ENCODE measurements around the gene KRTAP16-1. TPM values are rescaled to one million over a fixed set of nuclear protein-coding genes. Genes with fewer than 3 reads are reported as not detected.

Gene KRTAP16-1
- total RNA-seq, 2 experiments from 2014 or later = 0.13 TPM; not detected in 1

GRCh38 chr17:41326173-41327145 lies 17.4 kb upstream of the KRTAP16-1 start:
- POLR2A ChIA-PET = no interaction called here
- peaks cover 16% of the 10 kb centered on the region for H3K4me1 Mint-ChIP-seq

GRCh38 chr17:41325611-41326010 lies 16.5 kb upstream of the KRTAP16-1 start:
- POLR2A ChIA-PET = no interaction called here
- Mint-ChIP-seq H3K27ac (no peak overlapping the region), H3K4me3 (no peak overlapping the region), H3K27me3 (no peaks in the 10 kb centered on the region), H3K9me3 (no peaks in the 10 kb centered on the region), H3K36me3 (ENCODE audit: low read depth) (no peaks in the 10 kb centered on the region), H3K4me1 (peaks cover 16% of the 10 kb centered on the region)
- CTCF ChIA-PET = no interaction called here
- no peak for DNase-seq

More at GRCh38 chr17:41326173-41327145, 17.4 kb upstream of the KRTAP16-1 start:
- DNase-seq = no peak
- CTCF ChIA-PET = no interaction called here
- Mint-ChIP-seq H3K4me3 (no peak overlapping the region), H3K36me3 (ENCODE audit: low read depth) (no peaks in the 10 kb centered on the region), H3K27me3 (no peaks in the 10 kb centered on the region), H3K27ac (no peak overlapping the region), H3K9me3 (no peaks in the 10 kb centered on the region)

GRCh38 chr17:41325126-41325525 lies 16.0 kb upstream of the KRTAP16-1 start:
- Mint-ChIP-seq H3K36me3 (ENCODE audit: low read depth) (no peaks in the 10 kb centered on the region), H3K27ac (no peak overlapping the region), H3K27me3 (no peaks in the 10 kb centered on the region), H3K4me1 (peaks cover 16% of the 10 kb centered on the region), H3K9me3 (peaks cover 1% of the 10 kb centered on the region), H3K4me3 (no peak overlapping the region)
- DNase-seq = no peak
- ChIA-PET CTCF (no interaction called here), POLR2A (no interaction called here)

GRCh38 chr17:41324180-41325075 lies 15.3 kb upstream of the KRTAP16-1 start:
- no peaks in the 10 kb centered on the region for H3K27me3 Mint-ChIP-seq
- ChIA-PET POLR2A (no interaction called here), CTCF (no interaction called here)
- H3K4me1 Mint-ChIP-seq = peaks cover 16% of the 10 kb centered on the region
- no peak for DNase-seq
- H3K4me3 Mint-ChIP-seq = no peak overlapping the region
- H3K36me3 Mint-ChIP-seq (ENCODE audit: low read depth) = no peaks in the 10 kb centered on the region
- peaks cover 4% of the 10 kb centered on the region for H3K9me3 Mint-ChIP-seq
- H3K27ac Mint-ChIP-seq = no peak overlapping the region

GRCh38 chr17:41322903-41323895 lies 14.1 kb upstream of the KRTAP16-1 start:
- ChIA-PET CTCF (interaction anchor here (0.5 to 2.4 kb wide), 21 partner anchors 9 to 649 kb away, joined by 3 to 21 read pairs (median 4); partner anchors contain the start of genes KRTAP16-1 and KRTAP29-1), POLR2A (interaction anchor here (1.0 to 1.4 kb wide), 2 partner anchors 175 to 365 kb away, joined by 3 read pairs; partner anchors contain the start of gene EIF1)
- DNase-seq = no peak
- H3K36me3 Mint-ChIP-seq (ENCODE audit: low read depth) = no peaks in the 10 kb centered on the region
- peaks cover 4% of the 10 kb centered on the region for H3K9me3 Mint-ChIP-seq
- H3K4me1 Mint-ChIP-seq = peaks cover 16% of the 10 kb centered on the region
- H3K27ac Mint-ChIP-seq = no peak overlapping the region
- H3K27me3 Mint-ChIP-seq = peaks cover 4% of the 10 kb centered on the region
- no peak overlapping the region for H3K4me3 Mint-ChIP-seq

- Mint-ChIP-seq H3K4me3 (no peak overlapping the region), H3K4me1 (peaks cover 14% of the 10 kb centered on the region), H3K27me3 (peaks cover 4% of the 10 kb centered on the region), H3K36me3 (ENCODE audit: low read depth) (no peaks in the 10 kb centered on the region), H3K9me3 (peaks cover 4% of the 10 kb centered on the region), H3K27ac (no peak overlapping the region)
- CTCF ChIA-PET = interaction anchor here (0.6 to 2.4 kb wide), 23 partner anchors 8 to 648 kb away, joined by 3 to 21 read pairs (median 4); partner anchors contain the start of genes KRTAP16-1 and KRTAP29-1
- POLR2A ChIA-PET = interaction anchor here (1.0 to 1.4 kb wide), 2 partner anchors 175 to 366 kb away, joined by 3 read pairs; partner anchors contain the start of gene EIF1
- DNase-seq = no peak
Observed at GRCh38 chr17:41322094-41322902, 13.2 kb upstream of the KRTAP16-1 start.

- Mint-ChIP-seq H3K27ac (no peak overlapping the region), H3K9me3 (peaks cover 4% of the 10 kb centered on the region), H3K36me3 (ENCODE audit: low read depth) (no peaks in the 10 kb centered on the region), H3K27me3 (peaks cover 7% of the 10 kb centered on the region), H3K4me1 (no peaks in the 10 kb centered on the region), H3K4me3 (no peak overlapping the region)
- DNase-seq = no peak
- POLR2A ChIA-PET = no interaction called here
- CTCF ChIA-PET = no interaction called here
Observed at GRCh38 chr17:41318231-41318630, 9.1 kb upstream of the KRTAP16-1 start.

GRCh38 chr17:41315814-41316445 lies 6.8 kb upstream of the KRTAP16-1 start:
- peaks cover 4% of the 10 kb centered on the region for H3K4me1 Mint-ChIP-seq
- peaks cover 11% of the 10 kb centered on the region for H3K27me3 Mint-ChIP-seq
- H3K27ac Mint-ChIP-seq = no peak overlapping the region
- H3K4me3 Mint-ChIP-seq = no peak overlapping the region
- POLR2A ChIA-PET = no interaction called here
- no peaks in the 10 kb centered on the region for H3K36me3 Mint-ChIP-seq (ENCODE audit: low read depth)
- DNase-seq = no peak
- CTCF ChIA-PET = no interaction called here
- H3K9me3 Mint-ChIP-seq = peaks cover 4% of the 10 kb centered on the region

- ChIA-PET POLR2A (no interaction called here), CTCF (no interaction called here)
- Mint-ChIP-seq H3K27me3 (peaks cover 11% of the 10 kb centered on the region), H3K4me1 (peaks cover 10% of the 10 kb centered on the region), H3K36me3 (ENCODE audit: low read depth) (no peaks in the 10 kb centered on the region), H3K27ac (no peak within 1 kb of the TSS), H3K9me3 (peaks cover 4% of the 10 kb centered on the region), H3K4me3 (no peak within 1 kb of the TSS)
- DNase-seq = no peak
Observed at GRCh38 chr17:41315204-41315794, 6.2 kb upstream of the KRTAP16-1 start, which contains the start of gene KRTAP17-1. TSS of gene KRTAP17-1 (minus strand) at chr17:41315710. CDS start at chr17:41315650, 60 bp downstream.

GRCh38 chr17:41311111-41311510 lies 2.0 kb upstream of the KRTAP16-1 start:
- Mint-ChIP-seq H3K4me3 (no peak overlapping the region), H3K27ac (no peak overlapping the region), H3K9me3 (no peaks in the 10 kb centered on the region), H3K27me3 (peaks cover 6% of the 10 kb centered on the region), H3K36me3 (ENCODE audit: low read depth) (no peaks in the 10 kb centered on the region), H3K4me1 (peaks cover 44% of the 10 kb centered on the region)
- ChIA-PET POLR2A (no interaction called here), CTCF (no interaction called here)
- no peak for DNase-seq
